Right ventricle myocardium inferior (tissue), 1 donor: ENCODE results near the gene TRIP4. TPM values are rescaled to one million over a fixed set of nuclear protein-coding genes. Genes with fewer than 3 reads are reported as not detected.

ENCODE experiments used
- ATAC-seq: fragments of 200-7000 bp; cut with Tn5 transposase; one replicate; pipeline ENCODE4 v1.9.1; 2020; ENCODE audit warnings: mild to moderate bottlenecking, moderate library complexity
- DNase-seq: peaks from one replicate; pipeline ENCODE4 v3.0.0; 2021; ENCODE audit errors: missing footprints
- intact Hi-C: fragments of 100-400 bp; cut with DNase I; formaldehyde crosslinking; loops from one replicate; pipeline ENCODE4 v1.11.0; 2022
- total RNA-seq: library from RNA; stranded (reverse); fragmentation: NEBNext Ultra II Directional; extraction: Animal tissue kit (Norgen Biotek cat#: 25700); gene quantifications from one replicate; pipeline ENCODE4 v1.2.1, GENCODE V29; 2021
- donor health status: DM: no; HTN: yes; CAD: no; lungs with severe emphysema.

TRIP4 gene
- total RNA-seq, 1 donor from 2014 or later = 13.1 TPM

DNA sequence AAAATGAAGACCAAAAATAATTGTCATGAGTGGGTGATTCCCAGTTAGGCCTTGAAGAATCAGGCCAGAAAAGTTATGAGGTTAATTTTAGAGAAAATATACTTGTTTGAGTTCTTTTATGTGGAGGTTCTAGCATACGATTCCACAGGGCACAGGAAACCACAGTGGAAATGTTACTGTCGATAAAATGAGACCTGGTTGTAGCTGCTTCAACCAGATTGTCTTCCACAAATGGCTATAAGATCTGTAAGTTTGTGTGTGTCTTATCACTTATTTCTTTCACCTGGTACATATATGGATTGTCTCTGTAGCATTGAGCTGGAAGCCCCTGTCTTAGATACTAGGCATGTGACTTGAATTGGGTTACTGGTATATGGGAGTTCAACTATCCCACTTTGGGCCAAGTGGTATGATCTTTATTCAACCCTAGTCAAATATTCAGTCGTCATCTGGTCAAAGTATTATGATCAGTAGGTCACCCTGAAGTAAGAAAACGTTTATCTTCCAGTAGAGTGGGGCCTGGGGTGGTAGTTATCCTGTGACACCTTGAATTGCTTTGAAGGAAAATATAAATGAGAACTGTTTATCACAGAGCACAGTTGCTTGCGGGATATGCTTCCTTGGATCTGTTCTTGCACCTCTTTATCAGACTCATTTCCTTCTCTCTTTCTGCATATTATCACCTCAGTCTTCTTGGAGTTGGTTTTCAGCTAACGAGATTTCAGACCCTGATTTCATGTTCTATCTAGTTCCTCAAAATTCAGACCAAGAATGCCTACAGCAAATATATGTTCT, 51.2 kb downstream of the TRIP4 start:
- ATAC-seq (no peak), DNase-seq (no peak)
- intact Hi-C loops = no loop called here

DNA sequence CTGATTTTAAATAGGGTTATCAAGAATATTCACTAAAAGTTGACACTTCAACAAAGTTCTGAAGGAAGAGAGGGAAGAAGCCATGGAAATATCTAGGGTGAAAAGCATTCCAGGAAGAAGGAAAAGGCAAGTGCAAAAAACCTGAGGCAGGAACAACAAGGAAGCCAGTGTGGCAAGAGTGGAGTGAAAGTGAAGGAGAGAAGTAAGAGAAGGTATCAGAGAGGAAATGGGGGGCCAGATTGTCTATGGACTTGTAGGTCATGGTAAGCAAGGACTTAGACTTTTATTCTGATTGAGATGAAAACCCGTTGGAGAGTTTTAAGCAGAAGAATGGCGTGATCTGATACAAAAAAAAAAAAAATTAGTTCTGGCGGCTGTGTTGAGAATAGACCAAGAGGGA, 54.2 kb downstream of the TRIP4 start:
- intact Hi-C loops = no loop called here
- ATAC-seq = no peak
- DNase-seq = no peak

DNA sequence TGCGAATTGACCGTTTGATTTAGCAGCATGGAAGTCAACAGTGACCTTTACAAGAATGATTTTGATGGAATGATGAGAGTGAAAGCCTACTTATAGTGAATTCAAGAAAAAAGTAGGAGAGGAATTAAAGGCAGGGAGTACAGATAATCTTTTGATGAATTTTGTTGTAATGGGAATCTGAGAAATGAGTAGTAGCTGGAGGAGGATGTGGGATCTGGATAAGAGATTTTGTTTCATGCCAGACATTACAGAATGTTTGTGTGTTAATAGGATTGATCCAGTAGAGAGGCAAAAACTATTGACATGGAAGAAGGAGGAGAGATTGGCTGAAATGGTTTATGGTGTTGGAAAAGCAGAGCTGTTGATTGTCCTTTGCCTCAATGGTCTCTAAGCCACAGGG, 55.4 kb downstream of the TRIP4 start:
- intact Hi-C loops = no loop called here
- DNase-seq (no peak), ATAC-seq (no peak)

DNA sequence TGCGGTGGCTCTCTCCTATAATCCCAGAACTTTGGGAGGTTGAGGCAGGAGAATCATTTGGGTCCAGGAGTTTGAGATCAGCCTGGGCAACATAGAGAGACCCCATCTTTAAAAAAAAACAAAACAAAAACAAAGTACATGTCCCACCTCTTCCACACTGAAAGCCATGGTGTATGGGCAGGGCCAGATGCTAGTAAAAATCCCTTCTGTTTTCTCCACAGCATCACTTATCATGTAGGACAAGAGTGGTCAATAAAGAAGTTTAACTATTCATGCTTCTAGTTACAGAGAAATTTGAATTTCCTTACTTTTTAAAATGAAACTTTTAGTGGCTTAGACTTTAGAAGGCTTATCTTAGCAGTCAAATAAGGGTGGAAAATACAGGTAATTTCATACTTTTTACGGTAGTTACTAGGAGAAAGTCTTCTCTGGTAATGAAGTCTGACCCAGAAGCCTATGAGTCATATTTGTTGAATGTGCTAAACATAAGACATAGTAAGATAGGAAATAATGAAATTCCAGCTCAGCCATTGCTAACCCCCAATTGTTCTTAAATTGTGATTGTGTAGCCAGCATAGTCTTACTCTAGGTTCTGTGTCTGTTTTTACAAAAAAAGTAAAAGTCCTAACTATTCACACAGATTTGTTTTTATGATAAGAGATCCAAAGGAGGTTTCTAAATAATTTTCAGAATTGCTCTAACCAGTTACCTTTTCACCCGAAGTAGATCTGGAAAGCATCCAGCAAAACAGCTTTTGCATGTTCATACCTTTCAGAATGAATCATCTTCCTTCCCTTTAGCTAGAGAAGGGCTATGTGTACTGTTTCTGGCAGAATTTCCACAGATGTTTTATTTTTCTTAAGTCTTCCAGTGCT, 56.3 kb downstream of the TRIP4 start:
- ATAC-seq (no peak), DNase-seq (no peak)
- intact Hi-C loops = no loop called here

DNA sequence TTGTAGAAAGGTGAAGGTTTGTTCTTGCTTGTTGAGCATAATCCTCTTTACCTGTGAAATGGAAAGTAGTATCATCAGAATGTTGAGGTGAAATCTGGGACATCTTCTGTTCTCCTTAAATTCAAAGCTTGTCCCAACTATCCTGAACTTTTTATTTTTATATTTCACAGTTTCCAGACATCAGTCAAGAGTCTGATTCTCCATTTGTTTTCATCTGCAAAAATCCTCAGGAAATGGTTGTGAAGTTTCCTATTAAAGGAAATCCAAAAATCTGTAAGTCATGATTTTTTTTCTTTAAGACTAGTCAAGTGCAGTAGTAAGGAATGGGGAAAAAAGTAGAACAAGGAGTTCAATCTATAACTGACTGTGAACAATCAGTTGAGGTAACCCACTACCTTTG, 57.2 kb downstream of the TRIP4 start:
- DNase-seq (no peak), ATAC-seq (no peak)
- intact Hi-C loops = no loop called here

DNA sequence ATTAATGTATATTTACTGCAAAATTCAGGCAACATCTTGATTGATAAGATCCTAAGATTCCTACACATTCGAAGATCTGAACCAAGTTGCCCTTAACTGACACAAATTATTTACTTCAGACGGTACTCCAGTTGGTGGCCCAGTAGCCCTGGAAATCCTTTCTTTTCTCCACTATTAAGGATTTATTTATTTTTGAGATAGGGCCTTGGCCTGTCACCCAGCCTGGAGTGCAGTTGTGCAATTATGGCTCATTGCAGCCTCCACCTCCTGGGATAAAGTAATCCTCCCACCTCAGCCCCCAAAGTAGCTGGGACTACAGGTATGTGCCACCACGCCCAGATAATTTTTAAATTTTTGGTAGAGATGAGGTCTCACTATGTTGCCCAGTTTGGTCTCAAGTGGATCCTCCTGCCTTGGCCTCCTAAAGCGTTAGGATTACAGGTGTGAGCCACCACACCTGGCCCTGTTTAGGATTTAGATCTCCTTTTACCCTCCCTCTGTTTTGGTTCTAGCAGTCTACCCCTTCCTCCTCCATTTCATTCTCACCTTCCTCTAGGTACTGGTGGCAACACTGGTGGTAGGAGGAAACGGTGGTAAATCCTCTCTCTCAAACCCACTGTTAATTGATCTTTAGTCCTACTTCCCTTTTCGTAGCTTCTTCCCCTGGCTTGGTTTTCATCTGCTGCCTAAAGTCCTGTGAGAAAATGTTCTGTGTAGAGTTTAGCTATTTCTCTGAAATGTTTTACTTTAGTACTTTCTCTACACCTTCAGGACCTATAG, 60.1 kb downstream of the TRIP4 start:
- DNase-seq (no peak), ATAC-seq (no peak)
- intact Hi-C loops = no loop called here

DNA sequence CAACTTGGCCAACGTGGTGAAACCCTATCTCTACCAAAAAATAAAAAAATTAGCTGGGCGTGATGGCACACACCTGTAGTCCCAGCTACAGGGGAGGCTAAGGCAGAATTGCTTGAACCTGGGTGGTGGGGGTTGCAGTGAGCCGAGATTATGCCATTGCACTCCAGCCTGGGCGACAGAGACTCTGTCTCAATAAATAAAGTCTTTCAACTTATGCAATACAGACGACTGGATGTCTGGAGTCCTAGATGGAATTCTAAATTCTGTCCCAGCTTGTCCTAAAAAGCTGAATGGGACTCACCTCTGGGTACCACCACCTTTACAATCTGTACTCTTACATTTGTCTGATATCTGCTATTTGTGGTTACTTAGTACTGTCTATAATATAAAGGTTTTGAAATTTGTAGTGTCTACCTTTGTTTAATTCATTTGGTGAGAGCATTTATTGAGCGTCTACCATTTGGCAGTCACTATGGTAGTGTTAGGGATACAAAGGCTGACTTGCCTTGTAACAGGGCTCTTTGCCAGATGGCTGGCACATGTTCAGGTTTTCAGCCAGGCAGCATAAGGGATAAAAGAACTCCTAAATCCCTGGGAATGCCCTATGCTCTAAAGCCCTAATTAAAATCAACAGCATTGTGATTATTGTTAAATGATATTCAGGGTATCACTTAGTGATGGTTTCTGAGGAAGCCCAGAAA, 65.5 kb downstream of the TRIP4 start:
- ATAC-seq (peak; percentile 46), DNase-seq (no peak)
- intact Hi-C loops = no loop called here

DNA sequence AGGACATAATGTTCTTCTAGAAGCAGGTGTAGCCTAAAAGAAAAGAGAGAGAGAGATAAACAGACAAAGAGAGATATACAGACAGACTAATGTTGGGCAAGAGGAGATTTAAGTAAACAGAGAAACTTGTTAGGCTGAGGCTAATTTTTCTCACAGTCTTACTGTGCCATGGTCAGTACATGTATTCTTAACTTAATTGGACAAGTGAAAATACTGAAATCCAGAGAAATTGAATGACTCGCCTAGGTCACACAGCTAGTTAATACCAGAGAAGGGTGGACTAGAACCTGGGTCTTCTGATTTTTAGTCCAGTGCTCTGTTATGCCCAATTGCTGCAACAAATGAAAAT, 66.0 kb downstream of the TRIP4 start:
- ATAC-seq = no peak
- no peak for DNase-seq
- intact Hi-C loops = no loop called here

DNA sequence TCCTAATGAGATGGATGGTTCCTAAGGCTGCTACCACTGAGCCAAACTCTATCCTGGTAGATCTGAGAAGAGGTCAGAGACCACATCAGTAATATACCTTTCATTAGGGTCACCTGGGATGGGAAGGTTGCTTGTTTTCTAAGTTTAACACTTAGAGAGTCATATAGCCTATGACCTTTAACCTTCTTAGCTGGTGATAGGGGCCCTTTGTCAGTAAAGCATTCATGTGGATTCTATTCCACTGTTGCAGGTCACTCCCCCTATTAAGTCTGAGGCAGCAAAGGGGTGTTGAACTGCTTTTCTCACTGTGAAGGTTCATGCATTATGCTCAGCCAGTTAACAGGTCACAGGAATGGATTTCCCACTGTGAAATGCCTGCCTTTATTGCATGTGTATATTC, 66.6 kb downstream of the TRIP4 start:
- intact Hi-C loops = no loop called here
- no peak for ATAC-seq
- DNase-seq = no peak

DNA sequence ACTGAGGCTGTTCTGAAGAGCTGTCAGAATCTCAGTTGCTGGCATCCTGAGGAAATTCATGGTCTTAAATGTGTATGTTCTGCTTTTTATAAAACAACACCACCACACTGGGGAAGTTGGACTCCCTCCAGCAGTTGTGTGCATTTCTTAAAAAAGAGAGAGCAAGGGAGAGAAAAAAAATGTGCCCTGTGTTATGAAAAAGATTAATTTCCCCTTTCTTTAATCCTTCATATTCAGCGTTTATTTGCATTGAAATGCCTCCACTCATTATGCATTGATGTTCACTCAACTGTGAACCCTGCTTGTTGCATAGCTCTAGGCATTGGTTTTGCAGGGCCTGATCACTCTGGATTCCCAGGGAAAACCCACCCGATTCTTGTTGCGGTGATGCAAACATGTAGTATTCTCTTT, 68.3 kb downstream of the TRIP4 start:
- ATAC-seq = no peak
- DNase-seq = no peak
- intact Hi-C loops = no loop called here

DNA sequence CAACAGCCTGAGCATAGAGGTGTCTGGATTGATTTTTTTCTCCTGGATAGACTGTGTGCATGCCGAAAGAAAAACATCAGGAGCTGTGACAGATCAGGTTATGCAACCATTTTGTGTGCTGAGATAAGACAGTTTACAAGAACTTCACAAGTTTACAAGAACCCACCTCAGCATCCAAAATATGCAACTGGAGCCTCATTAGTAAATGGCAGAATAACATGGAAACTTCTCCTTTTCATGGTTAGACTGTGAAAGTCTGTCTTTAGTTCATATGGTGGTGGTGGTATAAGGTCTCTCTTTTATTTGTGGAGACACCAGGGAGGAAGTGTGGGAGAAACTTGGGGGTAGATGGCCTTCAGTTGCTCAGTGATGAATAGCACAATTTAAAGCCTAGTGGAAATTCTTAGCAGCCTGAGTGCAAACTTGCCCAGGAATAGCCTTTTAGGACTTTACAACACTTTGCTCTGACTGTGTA, 69.0 kb downstream of the TRIP4 start:
- intact Hi-C loops = no loop called here
- no peak for ATAC-seq
- DNase-seq = no peak

DNA sequence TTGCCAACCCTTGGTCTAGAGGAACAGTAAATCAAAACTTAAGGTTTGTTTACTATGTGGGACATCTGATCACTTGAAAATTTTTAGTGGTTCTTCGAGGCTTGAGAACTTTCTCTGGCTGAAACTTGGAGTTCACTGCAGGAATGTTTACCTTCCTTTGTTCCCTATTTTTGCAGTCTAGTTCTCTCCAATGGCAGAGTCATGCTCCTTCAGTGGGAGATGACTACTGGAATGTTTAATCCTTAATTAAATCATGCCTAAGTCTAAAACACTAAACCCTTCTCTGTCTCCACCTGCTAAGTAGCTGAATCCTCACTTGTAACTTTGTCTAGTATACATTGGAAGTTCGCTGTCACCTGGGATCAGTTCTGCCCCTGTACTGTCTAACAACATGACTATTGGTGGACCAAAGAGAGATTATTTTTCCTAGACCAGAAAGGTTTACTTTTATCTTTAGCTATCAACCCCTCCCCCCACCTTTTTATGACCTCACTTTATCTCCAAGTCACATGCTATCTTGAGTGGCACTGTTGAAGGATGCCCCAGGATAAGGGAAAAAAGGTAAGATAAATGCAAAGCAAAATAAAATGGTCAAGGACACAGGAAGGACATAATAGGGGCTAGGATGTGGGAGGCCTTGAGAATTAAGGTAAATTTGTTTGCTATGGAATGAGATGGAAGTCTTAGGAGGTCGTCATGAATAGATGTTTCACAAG, 71.6 kb downstream of the TRIP4 start:
- intact Hi-C loops = no loop called here
- ATAC-seq = no peak
- DNase-seq = no peak

DNA sequence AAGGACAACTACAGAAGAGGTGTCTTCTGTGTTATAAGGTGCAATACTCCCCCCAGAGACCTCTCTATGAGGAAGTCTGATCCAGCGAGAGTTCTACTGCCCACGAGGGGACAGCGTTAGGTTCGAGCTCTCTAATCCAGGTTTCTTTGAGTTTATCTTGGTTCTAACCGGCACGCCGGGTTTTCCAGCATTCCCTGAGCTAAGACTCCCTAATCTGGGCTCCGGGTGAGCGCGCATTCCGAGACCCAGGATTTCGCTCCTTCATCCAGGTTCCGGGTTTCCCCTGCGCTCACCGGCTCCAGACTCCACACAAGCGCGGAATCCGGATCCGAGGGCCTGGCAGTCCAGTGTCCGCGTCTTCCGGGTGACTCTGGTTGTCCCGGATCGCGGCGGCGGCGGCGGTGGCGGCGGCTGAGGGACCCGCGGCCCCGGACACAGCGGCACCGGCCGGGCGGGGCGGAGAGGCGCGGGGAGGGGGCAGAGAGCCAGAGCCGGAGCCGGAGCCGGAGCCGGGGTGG, 72.6 kb downstream of the TRIP4 start, which contains the start of gene ZNF609:
TSS of gene ZNF609 (plus strand) at position 373 of the 518 bp plus-strand sequence. CDS start 38,842 bp downstream, outside the sequence.
- intact Hi-C loops = loop anchor here (2.0 to 10.0 kb wide), 2 partner anchors 47 to 175 kb away; no protein-coding TSS in a partner anchor
- peak; percentile 95 for DNase-seq

DNA sequence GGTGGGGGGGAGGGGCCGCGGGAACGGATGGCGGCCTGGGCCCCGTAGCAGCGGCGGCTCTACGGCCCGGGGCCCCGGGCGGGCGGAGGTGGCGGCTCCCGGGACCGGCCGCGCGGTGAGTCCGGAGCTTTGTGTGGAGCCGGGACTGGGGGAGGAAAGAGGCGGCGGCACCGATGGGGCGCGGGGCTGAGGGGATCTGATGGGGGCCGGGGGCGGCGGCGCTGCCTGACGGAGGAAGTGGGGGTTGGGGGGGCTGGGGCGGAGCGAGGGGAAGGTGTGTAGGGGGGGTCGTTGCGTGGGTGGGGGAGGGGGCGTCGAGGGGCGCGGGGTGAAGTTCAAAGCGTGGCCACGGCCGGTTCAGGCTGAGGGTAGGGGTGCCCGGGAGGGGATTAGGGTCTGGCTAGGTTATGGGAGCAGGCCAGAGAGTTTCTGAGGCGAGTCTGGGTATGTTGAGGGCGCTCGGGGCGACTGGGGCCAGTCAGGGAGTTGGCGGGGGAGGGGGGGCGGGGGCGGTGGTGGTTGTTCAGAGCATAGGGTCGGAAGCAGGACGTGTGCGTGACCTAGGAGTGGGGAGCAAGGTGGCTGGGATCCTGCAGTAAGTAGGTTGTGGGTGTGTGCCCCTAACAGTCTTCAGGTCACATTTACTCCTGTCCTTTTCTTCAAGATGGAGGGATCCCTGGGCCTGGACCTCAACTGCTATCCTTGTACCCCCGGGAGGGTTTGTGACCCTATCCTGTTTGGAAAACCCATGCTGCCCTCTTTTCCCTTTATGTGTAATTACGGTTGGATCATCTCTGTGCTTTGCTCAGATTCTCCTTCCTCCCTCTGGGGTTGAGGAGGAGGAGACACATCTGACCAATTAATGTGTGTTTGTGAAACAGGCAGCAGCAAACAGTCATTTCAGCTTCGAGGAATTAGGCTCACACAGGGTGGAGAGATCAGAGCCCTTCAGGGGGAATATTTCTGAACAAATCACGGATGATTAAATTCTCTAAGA, 73.4 kb downstream of the TRIP4 start:
- intact Hi-C loops = loop anchor here (2.0 to 10.0 kb wide), 2 partner anchors 46 to 174 kb away; no protein-coding TSS in a partner anchor
- ATAC-seq (peak; percentile 75), DNase-seq (peak; percentile 74)

More for the DNA sequence above, 72.6 kb downstream of the TRIP4 start, which contains the start of gene ZNF609:
- peak; percentile 85 for ATAC-seq

DNA sequence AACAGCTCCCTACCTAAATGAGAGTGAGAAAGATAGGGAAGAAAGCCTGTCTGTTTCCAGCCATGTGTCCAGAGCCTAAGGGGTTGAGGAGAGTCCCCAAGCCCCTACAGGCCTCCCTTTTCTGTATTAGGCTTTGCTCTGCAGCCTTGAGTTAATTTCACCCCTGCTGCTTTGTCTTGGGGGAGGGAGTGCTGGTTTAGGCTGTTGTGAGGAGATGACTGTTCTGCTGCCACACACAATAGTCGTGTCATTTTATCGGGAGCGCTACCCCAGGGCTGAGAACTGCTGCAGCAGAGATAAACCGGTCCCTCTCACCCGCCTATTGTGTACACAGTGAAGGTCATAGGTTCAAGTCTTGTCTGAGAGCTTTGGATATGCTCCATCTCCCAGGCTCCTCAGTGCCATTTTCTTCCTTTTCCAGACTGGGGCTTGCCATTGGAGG, 74.1 kb downstream of the TRIP4 start:
- peak; percentile 4 for ATAC-seq
- intact Hi-C loops = loop anchor here (2.0 to 10.0 kb wide), 2 partner anchors 45 to 173 kb away; no protein-coding TSS in a partner anchor
- DNase-seq = no peak

DNA sequence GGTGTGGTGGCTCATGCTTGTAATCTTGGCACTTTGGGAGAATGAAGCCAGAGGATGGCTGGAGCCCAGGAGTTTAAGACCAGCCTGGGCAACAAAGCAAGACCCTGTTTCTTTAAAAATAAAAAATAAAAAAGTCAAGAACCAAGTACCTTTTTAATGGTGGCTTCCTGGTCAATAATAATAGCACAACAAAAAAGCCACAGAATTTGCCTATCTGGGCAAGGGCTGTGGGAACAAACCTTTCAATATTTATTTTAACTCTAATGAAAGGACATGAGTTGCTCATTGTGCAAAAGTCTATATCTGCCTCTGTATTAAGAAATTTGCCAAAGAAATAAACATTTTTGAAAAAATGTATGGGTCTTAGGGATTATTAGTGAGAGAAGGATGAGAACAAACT, 74.9 kb downstream of the TRIP4 start:
- no peak for ATAC-seq
- DNase-seq = no peak
- intact Hi-C loops = loop anchor here (10.0 kb wide), 1 partner anchor 172 kb away; no protein-coding TSS in a partner anchor
